Gastrocnemius medialis (tissue), 4 donors: ENCODE results near the gene VWA1. TPM values are rescaled to one million over a fixed set of nuclear protein-coding genes. Genes with fewer than 3 reads are reported as not detected.

Experiments
- ATAC-seq, 2 donors: fragments of 150-250 bp; one replicate each; pipeline ENCODE4 v1.9.1; 2016
- DNase-seq, 2 donors: peaks; one replicate each; pipeline ENCODE4 v3.0.0-alpha.2; 2019
- H3K27ac ChIP-seq, 4 donors: fragments of 200-600 bp; sonication (generic); 1 replicate in 1 of 4; 2 replicates in 3 of 4; pipeline ENCODE4 v1.5.1; 2016 to 2018; ENCODE audit warnings: mild to moderate bottlenecking in 2 of 4, moderate library complexity in 1 of 4
- H3K27me3 ChIP-seq, 3 donors: fragments of 200-600 bp; sonication (generic) in 2 of 3; 1 replicate in 1 of 3; 2 replicates in 2 of 3; pipeline versions ENCODE4 v1.5.1 to v1.6.0; 2016 to 2019; ENCODE audit warnings: mild to moderate bottlenecking in 1 of 3, moderate library complexity in 1 of 3
- H3K36me3 ChIP-seq, 2 donors: fragments of 200-600 bp; sonication (generic) in 1 of 2; one replicate each; pipeline ENCODE4 v1.5.1; 2017 to 2018
- H3K4me1 ChIP-seq, 2 donors: fragments of 200-600 bp; sonication (generic) in 1 of 2; one replicate each; pipeline ENCODE4 v1.5.1; 2016 to 2017; ENCODE audit warnings: mild to moderate bottlenecking in 2 of 2
- H3K4me3 ChIP-seq, 4 donors: fragments of 200-600 bp; sonication (generic) in 3 of 4; 1 replicate in 1 of 4; 2 replicates in 3 of 4; pipeline ENCODE4 v1.5.1; 2016 to 2019; ENCODE audit warnings: mild to moderate bottlenecking in 2 of 4
- H3K9me3 ChIP-seq, 3 donors: fragments of 200-600 bp; sonication (generic) in 2 of 3; 1 replicate in 1 of 3; 2 replicates in 2 of 3; pipeline ENCODE4 v1.5.1; 2016 to 2019
- POLR2A ChIP-seq, 2 donors: fragments of 450-650 bp; IDR thresholded peaks; one replicate each; pipeline ENCODE4 v1.6.1; 2017; ENCODE audit warnings: antibody characterized with exemption in 2 of 2, mild to moderate bottlenecking in 2 of 2, moderate library complexity in 2 of 2
- in situ Hi-C, 4 donors: fragments of 200-750 bp; cut with MboI; loops; one replicate each; pipeline versions ENCODE4 v1.15.0 to v1.8.0; 2017; ENCODE audit warnings: low sequenced_read_pairs in 4 of 4
- intact Hi-C: fragments of 100-400 bp; cut with DNase I; formaldehyde crosslinking; loops from one replicate; pipeline ENCODE4 v1.15.1; 2023; ENCODE audit warnings: low total_unique reads
- total RNA-seq, 4 donors: library from RNA; depleted of rRNA; stranded (reverse); fragments of >200 nt; gene quantifications; one replicate each; pipeline versions ENCODE4 v1.1.0 to v1.2.3, GENCODE V29; 2016
- TF ChIP-seq, protein P1 (sequence below), 5 experiments: fragments of 450-650 bp in 3 of 5; fragments of 200-600 bp in 2 of 5; sonication (generic) in 2 of 5; IDR thresholded peaks in 4 of 5; conservative IDR thresholded peaks in 1 of 5; 1 replicate in 4 of 5; 2 replicates in 1 of 5; pipeline ENCODE4 v1.5.1; 2016 to 2019; ENCODE audit warnings: antibody characterized with exemption in 5 of 5, mild to moderate bottlenecking in 3 of 5, moderate library complexity in 3 of 5

VWA1 gene
- 1 to 10 TPM; 2.1 to 8.3 (median 6.0) TPM for total RNA-seq

- H3K36me3 ChIP-seq = no peaks in the 10 kb centered on the region
- DNase-seq (peak in 1 of 2 donors; percentile 39), ATAC-seq (peak; percentile 56 to 62)
- H3K4me1 ChIP-seq = peaks cover 23 to 57% of the 10 kb centered on the region in 2 donors
- H3K9me3 ChIP-seq = no peaks in the 10 kb centered on the region
- H3K27ac ChIP-seq = peak within 1 kb of the TSS; percentile 76 to 81 (median 78)
- H3K27me3 ChIP-seq = peaks cover 0 to 24% (median 9%) of the 10 kb centered on the region in 3 donors
- intact Hi-C loops (no loop called here), in situ Hi-C loops (no loop called here)
- H3K4me3 ChIP-seq = peak within 1 kb of the TSS; percentile 44 to 62 (median 53)
- TF ChIP-seq, protein P1, sequence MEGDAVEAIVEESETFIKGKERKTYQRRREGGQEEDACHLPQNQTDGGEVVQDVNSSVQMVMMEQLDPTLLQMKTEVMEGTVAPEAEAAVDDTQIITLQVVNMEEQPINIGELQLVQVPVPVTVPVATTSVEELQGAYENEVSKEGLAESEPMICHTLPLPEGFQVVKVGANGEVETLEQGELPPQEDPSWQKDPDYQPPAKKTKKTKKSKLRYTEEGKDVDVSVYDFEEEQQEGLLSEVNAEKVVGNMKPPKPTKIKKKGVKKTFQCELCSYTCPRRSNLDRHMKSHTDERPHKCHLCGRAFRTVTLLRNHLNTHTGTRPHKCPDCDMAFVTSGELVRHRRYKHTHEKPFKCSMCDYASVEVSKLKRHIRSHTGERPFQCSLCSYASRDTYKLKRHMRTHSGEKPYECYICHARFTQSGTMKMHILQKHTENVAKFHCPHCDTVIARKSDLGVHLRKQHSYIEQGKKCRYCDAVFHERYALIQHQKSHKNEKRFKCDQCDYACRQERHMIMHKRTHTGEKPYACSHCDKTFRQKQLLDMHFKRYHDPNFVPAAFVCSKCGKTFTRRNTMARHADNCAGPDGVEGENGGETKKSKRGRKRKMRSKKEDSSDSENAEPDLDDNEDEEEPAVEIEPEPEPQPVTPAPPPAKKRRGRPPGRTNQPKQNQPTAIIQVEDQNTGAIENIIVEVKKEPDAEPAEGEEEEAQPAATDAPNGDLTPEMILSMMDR (IDR thresholded peaks at IDR 0.05 in 4 of 5, conservative IDR thresholded peaks at IDR 0.05 in 1 of 5) = no peak
- TF ChIP-seq POLR2A (IDR thresholded peaks at IDR 0.05) = no peak
Measured at GRCh38 chr1:1435106-1435903, at the start of gene VWA1. Gene VWA1 (plus strand): TSS chr1:1435690. CDS start chr1:1435749, 59 bp downstream.

- H3K36me3 ChIP-seq = peaks cover 10 to 54% of the 10 kb centered on the region in 2 donors
- H3K4me3 ChIP-seq = no peak overlapping the region
- in situ Hi-C loops (no loop called here), intact Hi-C loops (no loop called here)
- H3K27ac ChIP-seq = no peak overlapping the region
- H3K4me1 ChIP-seq = peaks cover 7 to 14% of the 10 kb centered on the region in 2 donors
- DNase-seq = no peak
- TF ChIP-seq, protein P1 (IDR thresholded peaks at IDR 0.05 in 4 of 5, conservative IDR thresholded peaks at IDR 0.05 in 1 of 5) = no peak
- TF ChIP-seq POLR2A (IDR thresholded peaks at IDR 0.05) = no peak
- no peaks in the 10 kb centered on the region for H3K9me3 ChIP-seq
- no peaks in the 10 kb centered on the region for H3K27me3 ChIP-seq
- no peak for ATAC-seq
Measured at GRCh38 chr1:1385931-1386330, 49.6 kb upstream of the VWA1 start.

- Histone ChIP-seq H3K27ac (no peak overlapping the region), H3K4me3 (no peak overlapping the region), H3K36me3 (peaks cover 10 to 66% of the 10 kb centered on the region in 2 donors), H3K27me3 (no peaks in the 10 kb centered on the region), H3K4me1 (peaks cover 7 to 9% of the 10 kb centered on the region in 2 donors), H3K9me3 (no peaks in the 10 kb centered on the region)
- intact Hi-C loops = no loop called here
- in situ Hi-C loops = no loop called here
- ATAC-seq = no peak
- TF ChIP-seq, protein P1 (IDR thresholded peaks at IDR 0.05 in 4 of 5, conservative IDR thresholded peaks at IDR 0.05 in 1 of 5) = no peak
- TF ChIP-seq POLR2A (IDR thresholded peaks at IDR 0.05) = no peak
- no peak for DNase-seq
Measured at GRCh38 chr1:1387098-1388077, 48.1 kb upstream of the VWA1 start.

GRCh38 chr1:1388078-1388472 is 47.4 kb upstream of the VWA1 start:
- intact Hi-C loops = no loop called here
- Histone ChIP-seq H3K4me1 (peaks cover under 1 to 2% of the 10 kb centered on the region in 2 donors), H3K4me3 (no peak overlapping the region), H3K9me3 (no peaks in the 10 kb centered on the region), H3K27ac (no peak overlapping the region), H3K36me3 (peaks cover 10 to 73% of the 10 kb centered on the region in 2 donors), H3K27me3 (no peaks in the 10 kb centered on the region)
- TF ChIP-seq, protein P1 (IDR thresholded peaks at IDR 0.05 in 4 of 5, conservative IDR thresholded peaks at IDR 0.05 in 1 of 5) = no peak
- TF ChIP-seq POLR2A (IDR thresholded peaks at IDR 0.05) = no peak
- in situ Hi-C loops = no loop called here
- DNase-seq = no peak
- ATAC-seq = no peak
